Measurements from ENCODE around the gene TGFB1. TPM values are rescaled to one million over a fixed set of nuclear protein-coding genes. Genes with fewer than 3 reads are reported as not detected.

Gene TGFB1
- total and polyA plus RNA-seq, 2 of the 13 experiments (the other 11 are each of a cell fraction or from before 2014, with no cell fraction given): 4.1 to 5.4 TPM

GRCh38 chr19:41325947-41326706 lies 27.6 kb downstream of the TGFB1 start (continued):
- no peak for TF ChIP-seq ZFP90 (CRISPR knock-in tag; IDR thresholded peaks at IDR 0.05; ENCODE audit: borderline replicate concordance)
- TF ChIP-seq DPF2 (CRISPR knock-in tag; IDR thresholded peaks at IDR 0.05; ENCODE audit: borderline replicate concordance, low read depth): 0 out of 2 replicates have a peak, but pooled peaks have one; percentile 15
- TF ChIP-seq ZNF383 (CRISPR knock-in tag; IDR thresholded peaks at IDR 0.05; ENCODE audit: borderline replicate concordance): no peak
- TF ChIP-seq SALL2 (CRISPR knock-in tag; IDR thresholded peaks at IDR 0.05): no peak
- TF ChIP-seq TEAD3 (CRISPR knock-in tag; optimal IDR thresholded peaks at IDR 0.05; ENCODE audit: borderline replicate concordance): peak; percentile 15
- no peak for TF ChIP-seq PREB (CRISPR knock-in tag; IDR thresholded peaks at IDR 0.05)
- no peak for TF ChIP-seq ZNF337 (CRISPR knock-in tag; IDR thresholded peaks at IDR 0.05; ENCODE audit: borderline replicate concordance, low read depth)
- TF ChIP-seq TAF1 (CRISPR knock-in tag; IDR thresholded peaks at IDR 0.05): no peak
- TF ChIP-seq ZNF841 (CRISPR knock-in tag; IDR thresholded peaks at IDR 0.05; ENCODE audit: borderline replicate concordance): no peak
- 0 out of 2 replicates have a peak, but pooled peaks have one; percentile 33 for TF ChIP-seq ZNF235 (CRISPR knock-in tag; IDR thresholded peaks at IDR 0.05; ENCODE audit: borderline replicate concordance)
- no peak for TF ChIP-seq SETDB1 (CRISPR knock-in tag; IDR thresholded peaks at IDR 0.05; ENCODE audit: borderline replicate concordance)
- no peak for TF ChIP-seq ZNF18 (CRISPR knock-in tag; IDR thresholded peaks at IDR 0.05; ENCODE audit: insufficient replicate concordance)
- TF ChIP-seq BCLAF1 (IDR thresholded peaks at IDR 0.05): no peak
- TF ChIP-seq ZNF33B (CRISPR knock-in tag; IDR thresholded peaks at IDR 0.05): no peak
- TF ChIP-seq ZBTB43 (CRISPR knock-in tag; conservative IDR thresholded peaks at IDR 0.05): no peak
- TF ChIP-seq GATA4 (IDR thresholded peaks at IDR 0.05; ENCODE audit: borderline replicate concordance, low read depth): no peak
- peak; percentile 44; the same call in 1 of the 3 replicates for TF ChIP-seq MXI1 (IDR thresholded peaks at IDR 0.05; ENCODE audit: borderline replicate concordance, low read depth, low read length)
- peak; percentile 27; the same call in 1 of the 2 replicates for TF ChIP-seq JUNB (CRISPR knock-in tag; IDR thresholded peaks at IDR 0.05; ENCODE audit: borderline replicate concordance)
- no peak for TF ChIP-seq ZBTB14 (CRISPR knock-in tag; IDR thresholded peaks at IDR 0.05)
- no peak for TF ChIP-seq ZKSCAN1 (IDR thresholded peaks at IDR 0.05; ENCODE audit: low read length)
- TF ChIP-seq RAD21 (CRISPR knock-in tag; IDR thresholded peaks at IDR 0.05): no peak

Measured in HepG2 (cell line).